GM11168 (cell line): ENCODE measurements around the gene FKBP3.

ENCODE experiments used
- in situ Hi-C: fragments of 300-500 bp; cut with MboI; formaldehyde crosslinking; loops from one replicate; pipeline ENCODE4 v1.12.0; 2022; ENCODE audit warnings: low sequenced_read_pairs; ENCODE audit not compliant: unreplicated experiment

FKBP3 gene

GRCh38 chr14:45065956-45066355 lies 68.3 kb downstream of the FKBP3 start:
- in situ Hi-C loops: no loop called here
